ENCODE data around the gene NDUFB2.

DNA sequence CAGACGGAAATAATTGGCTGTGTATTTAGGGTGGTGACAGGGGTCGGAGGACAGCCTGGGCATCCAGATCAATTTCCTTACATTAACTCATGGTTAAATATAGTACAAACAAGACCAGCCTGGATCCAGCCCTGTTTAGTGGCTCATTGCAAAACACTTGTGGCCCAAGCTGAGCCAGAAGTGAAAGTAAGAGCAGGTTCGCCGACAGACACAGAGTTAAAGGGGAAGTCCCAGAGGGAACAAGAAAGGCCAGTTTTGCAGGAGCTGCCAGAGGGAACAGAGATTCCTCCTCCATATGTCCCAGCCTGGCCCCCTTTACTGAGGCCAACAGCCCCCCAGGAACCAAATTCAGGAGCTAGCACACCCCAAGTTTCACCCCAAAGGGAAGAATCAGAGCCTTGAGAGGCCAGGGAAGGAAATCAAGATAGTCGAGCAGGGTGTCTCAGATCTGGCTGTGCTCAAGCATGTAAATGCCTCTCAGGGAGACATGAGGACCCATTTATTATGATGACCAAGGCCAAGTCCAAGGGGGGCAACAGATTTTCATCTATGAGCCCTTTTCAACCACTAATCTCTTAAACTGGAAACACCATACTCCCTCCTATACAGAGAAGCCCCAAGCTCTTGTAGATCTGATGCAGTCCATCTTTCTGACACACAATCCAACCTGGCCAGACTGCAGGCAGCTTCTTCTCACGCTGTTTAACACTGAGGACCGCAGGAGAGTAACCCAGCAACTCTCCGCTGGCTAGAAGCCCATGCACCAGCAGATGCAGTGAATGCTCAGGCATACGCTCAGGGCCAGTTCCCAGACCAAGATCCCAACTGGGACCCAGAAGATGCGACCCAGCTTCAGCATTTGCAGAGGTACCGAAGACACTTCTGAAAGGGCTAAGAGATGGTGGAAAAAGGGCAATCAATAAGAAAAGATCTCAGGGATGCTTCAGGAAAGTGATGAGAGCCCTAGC lies 39.7 kb upstream of the NDUFB2 start:
- TF ChIP-seq POLR2AphosphoS5 (IDR thresholded peaks at IDR 0.05) = no peak
- TF ChIP-seq, protein P1, sequence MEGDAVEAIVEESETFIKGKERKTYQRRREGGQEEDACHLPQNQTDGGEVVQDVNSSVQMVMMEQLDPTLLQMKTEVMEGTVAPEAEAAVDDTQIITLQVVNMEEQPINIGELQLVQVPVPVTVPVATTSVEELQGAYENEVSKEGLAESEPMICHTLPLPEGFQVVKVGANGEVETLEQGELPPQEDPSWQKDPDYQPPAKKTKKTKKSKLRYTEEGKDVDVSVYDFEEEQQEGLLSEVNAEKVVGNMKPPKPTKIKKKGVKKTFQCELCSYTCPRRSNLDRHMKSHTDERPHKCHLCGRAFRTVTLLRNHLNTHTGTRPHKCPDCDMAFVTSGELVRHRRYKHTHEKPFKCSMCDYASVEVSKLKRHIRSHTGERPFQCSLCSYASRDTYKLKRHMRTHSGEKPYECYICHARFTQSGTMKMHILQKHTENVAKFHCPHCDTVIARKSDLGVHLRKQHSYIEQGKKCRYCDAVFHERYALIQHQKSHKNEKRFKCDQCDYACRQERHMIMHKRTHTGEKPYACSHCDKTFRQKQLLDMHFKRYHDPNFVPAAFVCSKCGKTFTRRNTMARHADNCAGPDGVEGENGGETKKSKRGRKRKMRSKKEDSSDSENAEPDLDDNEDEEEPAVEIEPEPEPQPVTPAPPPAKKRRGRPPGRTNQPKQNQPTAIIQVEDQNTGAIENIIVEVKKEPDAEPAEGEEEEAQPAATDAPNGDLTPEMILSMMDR (IDR thresholded peaks at IDR 0.05; ENCODE audit: poor library complexity, severe bottlenecking) = no peak
- no peak for TF ChIP-seq SMC3 (conservative IDR thresholded peaks at IDR 0.05; ENCODE audit: poor library complexity)
- TF ChIP-seq MXI1 (conservative IDR thresholded peaks at IDR 0.05; ENCODE audit: poor library complexity, severe bottlenecking) = no peak
- TF ChIP-seq EZH2 (IDR thresholded peaks at IDR 0.05; ENCODE audit: borderline replicate concordance, insufficient read depth, low read length, poor library complexity, severe bottlenecking) = no peak
- no peak for TF ChIP-seq RAD21 (conservative IDR thresholded peaks at IDR 0.05)
- TF ChIP-seq, protein P2, sequence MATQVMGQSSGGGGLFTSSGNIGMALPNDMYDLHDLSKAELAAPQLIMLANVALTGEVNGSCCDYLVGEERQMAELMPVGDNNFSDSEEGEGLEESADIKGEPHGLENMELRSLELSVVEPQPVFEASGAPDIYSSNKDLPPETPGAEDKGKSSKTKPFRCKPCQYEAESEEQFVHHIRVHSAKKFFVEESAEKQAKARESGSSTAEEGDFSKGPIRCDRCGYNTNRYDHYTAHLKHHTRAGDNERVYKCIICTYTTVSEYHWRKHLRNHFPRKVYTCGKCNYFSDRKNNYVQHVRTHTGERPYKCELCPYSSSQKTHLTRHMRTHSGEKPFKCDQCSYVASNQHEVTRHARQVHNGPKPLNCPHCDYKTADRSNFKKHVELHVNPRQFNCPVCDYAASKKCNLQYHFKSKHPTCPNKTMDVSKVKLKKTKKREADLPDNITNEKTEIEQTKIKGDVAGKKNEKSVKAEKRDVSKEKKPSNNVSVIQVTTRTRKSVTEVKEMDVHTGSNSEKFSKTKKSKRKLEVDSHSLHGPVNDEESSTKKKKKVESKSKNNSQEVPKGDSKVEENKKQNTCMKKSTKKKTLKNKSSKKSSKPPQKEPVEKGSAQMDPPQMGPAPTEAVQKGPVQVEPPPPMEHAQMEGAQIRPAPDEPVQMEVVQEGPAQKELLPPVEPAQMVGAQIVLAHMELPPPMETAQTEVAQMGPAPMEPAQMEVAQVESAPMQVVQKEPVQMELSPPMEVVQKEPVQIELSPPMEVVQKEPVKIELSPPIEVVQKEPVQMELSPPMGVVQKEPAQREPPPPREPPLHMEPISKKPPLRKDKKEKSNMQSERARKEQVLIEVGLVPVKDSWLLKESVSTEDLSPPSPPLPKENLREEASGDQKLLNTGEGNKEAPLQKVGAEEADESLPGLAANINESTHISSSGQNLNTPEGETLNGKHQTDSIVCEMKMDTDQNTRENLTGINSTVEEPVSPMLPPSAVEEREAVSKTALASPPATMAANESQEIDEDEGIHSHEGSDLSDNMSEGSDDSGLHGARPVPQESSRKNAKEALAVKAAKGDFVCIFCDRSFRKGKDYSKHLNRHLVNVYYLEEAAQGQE (IDR thresholded peaks at IDR 0.05; ENCODE audit: borderline replicate concordance) = no peak
- TF ChIP-seq EP300 (conservative IDR thresholded peaks at IDR 0.05; ENCODE audit: poor library complexity, severe bottlenecking) = no peak

Measured in neural cell (in vitro differentiated cells).